NCI-H2196 (cell line): ENCODE data around the gene NSFL1C.

Source experiments
- DNase-seq: peaks from one replicate; lab custom pipeline; 2025; ENCODE audit not compliant: unreplicated experiment; lab: John Stamatoyannopoulos, UW

Gene NSFL1C

DNA sequence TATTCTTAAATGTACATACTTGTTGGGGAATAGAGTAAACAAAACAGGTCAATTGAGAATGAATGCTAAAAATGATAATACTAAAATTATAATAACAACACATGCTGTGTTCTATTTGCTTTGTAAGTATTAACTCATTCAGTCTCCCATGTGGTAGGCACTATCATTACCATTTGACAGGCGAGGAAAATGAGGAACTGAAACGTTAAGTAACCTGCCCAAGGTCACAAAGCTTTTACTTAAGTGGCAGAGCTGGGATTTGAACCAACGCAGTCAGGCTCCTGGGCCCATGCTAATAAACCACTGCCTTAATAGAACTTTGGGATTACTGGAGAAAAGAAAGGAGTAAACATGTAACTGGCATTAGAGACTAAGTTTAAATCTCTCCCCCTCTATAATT is 3.8 kb downstream of the NSFL1C start:
- no peak for DNase-seq

DNA sequence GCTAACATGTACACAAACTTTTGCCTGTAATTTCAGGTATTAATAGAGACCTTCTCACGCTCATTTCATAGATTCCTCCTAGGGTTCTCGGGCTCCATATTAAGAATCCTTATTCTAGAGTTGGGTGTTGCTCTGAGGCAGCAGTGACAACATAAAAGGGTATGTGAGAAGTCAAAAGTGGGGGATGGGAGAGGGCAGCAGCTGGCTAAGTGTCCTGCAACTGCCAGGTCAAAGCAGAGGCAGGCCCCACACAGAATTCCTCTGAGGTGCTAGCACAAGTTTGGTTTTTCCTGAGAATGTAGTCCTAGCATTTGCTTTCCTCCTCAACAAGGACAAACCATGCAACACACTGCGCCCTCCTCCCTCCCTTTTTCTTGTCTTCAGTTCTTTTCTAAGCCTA is 4.6 kb downstream of the NSFL1C start:
- DNase-seq: no peak

GRCh38 chr20:1460275-1460674 is 6.4 kb downstream of the NSFL1C start:
- DNase-seq: no peak

DNA sequence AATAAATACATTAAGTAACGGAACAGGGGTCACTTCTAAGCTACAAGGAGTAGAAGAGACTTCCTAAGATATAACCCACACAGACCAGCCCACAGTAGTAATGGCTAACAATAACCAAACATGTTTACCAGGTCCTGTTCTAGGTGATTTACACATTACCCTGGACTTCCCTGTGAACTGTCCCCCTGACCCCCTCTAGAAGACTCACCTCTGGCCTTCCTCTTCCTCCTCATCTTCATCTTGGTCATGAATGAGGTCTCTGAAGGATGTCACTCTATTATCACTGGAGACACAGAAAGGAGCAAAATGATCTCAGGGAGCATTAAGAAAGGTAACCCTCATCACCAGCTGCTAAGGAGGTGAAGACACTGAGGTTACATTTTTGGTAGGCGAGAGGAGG is 8.7 kb downstream of the NSFL1C start:
- no peak for DNase-seq

DNA sequence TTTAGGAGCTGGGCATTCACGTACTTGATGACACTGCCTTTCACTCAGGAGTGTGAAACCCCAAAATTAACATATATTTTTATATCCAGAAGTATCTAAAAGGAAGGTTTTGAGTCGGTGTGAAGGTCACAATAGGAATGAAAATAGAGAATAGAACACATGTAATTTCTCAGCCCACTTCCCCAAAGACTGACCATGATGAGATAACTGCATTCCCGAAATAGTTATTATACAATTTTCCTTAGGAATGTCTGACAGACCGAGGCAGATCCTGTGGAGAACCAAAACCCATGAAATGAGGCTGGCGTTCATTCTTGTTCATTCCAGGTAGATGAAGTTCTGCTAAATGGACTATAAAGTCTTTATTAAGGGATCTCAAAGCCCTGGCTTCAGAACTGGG is 10.3 kb downstream of the NSFL1C start:
- no peak for DNase-seq

DNA sequence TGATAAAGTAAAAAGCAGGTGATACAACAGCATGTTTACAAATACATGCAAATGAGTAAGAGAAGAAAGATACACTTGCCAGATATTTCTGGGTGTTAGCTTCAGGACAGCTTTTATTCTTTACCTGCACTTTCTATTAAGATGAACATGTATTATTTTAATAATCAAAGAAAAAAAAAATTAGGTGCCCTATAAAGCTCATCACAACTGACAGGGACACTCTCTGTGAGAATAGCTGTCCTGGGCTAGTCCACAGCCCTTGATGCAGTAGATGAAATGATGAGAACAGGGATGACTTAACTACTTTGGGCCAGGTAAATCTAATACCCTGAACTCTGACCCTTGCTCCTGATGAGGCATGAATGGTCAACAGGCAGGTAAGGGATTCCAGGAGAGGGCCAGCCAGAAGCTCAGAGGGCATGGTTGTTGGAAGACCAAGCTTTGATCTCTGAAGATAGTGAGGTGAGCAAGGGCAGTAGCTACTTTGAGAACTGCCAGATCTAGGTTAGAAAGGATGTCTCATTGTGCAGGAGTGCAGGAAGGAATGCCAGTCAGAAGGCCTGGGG is 15.6 kb downstream of the NSFL1C start:
- DNase-seq: peak; percentile 8

DNA sequence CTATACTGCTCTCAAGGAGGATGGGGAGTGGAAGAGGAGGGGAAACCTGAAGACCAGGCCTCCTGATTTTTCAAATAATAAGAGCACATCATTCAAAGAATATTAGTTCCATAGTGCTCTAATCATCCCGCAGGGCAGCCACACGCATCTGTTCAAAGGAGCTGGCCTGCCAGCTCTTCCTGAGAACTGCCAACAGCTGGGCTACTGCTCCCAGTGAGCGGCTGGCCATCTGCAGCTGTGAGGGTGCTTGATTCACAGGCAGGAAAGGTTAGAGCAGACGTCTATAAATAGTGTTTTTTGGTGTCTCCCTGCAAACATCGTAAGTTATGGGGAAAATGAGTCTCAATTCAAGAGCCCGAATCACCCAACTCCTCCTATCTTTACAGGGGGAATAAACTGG is 17.3 kb downstream of the NSFL1C start:
- DNase-seq: no peak

- DNase-seq: no peak
These were observed 18.5 kb downstream of the NSFL1C start for GRCh38 chr20:1448081-1448620.

GRCh38 chr20:1446536-1446935 is 20.1 kb downstream of the NSFL1C start:
- DNase-seq: no peak

GRCh38 chr20:1443085-1443484 is 23.6 kb downstream of the NSFL1C start:
- no peak for DNase-seq

DNA sequence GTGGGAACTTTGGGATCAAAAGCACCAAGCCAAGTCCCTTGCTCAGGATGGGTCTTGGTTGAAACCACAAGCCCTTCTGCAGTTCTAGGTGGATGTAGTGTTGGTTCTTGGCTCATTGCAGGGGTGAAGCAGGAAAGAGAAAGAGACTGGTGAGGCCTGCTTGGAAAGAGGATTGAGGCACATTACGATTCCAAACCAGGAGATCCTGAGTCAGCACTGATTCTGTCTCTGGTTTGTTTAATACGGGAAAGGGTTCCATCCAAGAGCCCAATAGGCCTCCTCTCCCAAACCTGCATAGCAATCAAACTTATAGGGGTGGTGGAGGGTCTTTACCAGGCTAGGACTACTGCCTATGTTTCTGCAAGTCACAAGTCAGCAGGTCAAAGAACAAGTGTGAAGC is 24.3 kb downstream of the NSFL1C start:
- DNase-seq: no peak

DNA sequence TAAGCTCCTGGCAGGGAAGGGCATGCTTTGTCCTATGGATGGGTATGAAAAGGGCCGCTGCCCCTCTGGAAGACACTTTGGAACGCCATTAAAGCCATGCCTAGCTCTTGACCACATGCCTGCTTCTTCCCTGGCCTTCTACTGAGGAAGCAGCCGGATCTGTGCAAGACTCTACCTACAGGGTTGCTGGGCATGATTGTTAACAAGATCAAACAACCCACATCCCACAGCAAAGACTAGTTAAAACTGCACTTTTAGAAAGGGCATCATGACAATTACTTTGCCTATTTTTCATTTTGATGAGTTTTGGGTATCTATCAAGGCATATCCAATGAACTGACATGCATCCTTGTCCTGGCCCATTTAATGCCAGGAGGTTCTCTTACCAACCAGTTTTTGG is 25.5 kb downstream of the NSFL1C start:
- DNase-seq: no peak

- no peak for DNase-seq
These were observed 26.6 kb downstream of the NSFL1C start for GRCh38 chr20:1440024-1440423.

DNA sequence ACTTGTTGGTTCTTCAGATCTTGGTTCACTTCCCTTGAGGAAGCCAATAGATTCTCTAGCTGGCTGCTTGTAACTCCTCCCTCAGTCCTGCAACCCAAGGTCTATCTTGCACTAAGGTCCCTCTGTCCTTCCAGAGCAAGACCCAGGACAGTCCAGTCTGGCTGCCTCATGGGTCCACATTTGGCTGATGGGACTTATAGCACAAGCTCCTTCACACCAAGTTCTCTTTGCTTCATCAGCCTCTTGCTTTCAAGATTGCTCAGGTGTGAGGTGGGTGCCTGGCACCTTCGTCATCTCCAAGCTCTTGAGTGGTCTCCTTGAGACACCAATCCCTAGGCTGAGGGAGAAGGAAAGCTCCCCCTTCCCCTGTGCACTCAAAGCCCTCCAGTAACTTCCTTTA is 28.3 kb downstream of the NSFL1C start:
- no peak for DNase-seq

DNA sequence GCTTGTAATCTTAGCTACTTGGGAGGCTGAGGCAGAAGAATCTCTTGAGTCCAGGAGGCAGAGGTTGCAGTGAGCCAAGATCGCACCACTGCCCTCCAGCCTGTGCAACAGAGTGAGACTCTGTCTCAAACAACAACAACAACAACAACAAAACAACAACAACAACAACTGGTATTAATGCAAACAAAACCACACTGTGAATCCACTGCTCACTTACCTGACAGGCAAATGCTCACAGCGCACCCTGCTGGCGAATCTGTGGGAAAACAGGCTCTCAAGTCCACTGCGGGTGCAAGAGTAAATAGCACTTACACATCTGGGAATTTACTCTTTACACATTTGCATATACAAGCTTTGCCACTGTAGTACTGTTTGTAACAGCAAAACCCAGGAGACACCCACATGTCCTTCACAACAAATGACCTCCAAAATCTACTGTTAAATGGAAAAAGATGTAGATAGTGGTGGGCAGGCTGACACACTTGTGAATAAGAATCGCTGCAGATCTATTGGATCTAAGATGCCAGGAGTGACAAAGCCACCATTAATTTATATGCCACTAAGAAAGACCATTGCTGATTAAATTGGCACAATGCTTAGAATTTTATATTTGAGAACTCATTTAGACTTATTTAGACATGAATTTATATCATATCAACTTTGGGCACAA is 29.3 kb downstream of the NSFL1C start:
- peak; percentile 70 for DNase-seq

GRCh38 chr20:1436263-1436662 is 30.4 kb downstream of the NSFL1C start:
- DNase-seq: no peak

DNA sequence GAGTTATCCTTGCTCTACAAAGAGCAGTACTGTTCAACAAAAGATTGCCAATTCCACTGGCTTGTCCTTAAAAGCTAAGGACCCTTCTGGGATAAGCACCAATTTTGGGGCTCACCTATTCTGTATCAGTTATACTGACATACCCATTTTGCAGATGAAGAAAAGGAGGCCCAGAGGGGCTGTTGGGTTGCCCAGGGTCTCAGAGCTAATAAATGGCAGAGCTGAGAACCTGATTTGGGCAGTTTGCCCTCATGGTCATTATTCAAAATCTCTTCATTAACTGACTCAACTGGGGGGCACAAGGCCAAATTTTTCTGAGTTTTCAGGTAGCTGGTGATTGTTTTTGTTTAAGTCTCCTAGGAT is 31.3 kb downstream of the NSFL1C start:
- DNase-seq: no peak

GRCh38 chr20:1434571-1435336 is 31.9 kb downstream of the NSFL1C start:
- peak; percentile 41 for DNase-seq

DNA sequence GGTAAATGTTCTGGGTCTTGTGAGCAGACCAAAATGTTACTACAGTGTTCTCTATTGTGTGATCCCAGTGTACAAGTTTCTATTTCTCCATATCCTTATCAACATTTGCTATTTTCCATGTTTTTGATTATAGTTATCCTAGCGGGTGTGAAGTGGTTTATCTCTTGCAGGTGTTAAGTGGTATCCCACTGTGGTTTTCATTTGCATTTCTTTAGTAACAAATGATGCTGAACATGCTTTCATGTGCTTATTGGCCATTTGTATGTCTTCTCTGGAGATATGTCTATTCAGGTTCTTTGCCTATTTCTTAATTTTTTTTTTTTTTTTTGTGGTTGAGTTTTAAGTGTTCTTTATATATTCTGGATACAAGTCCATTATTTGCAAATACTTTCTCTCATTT is 35.5 kb downstream of the NSFL1C start:
- DNase-seq: no peak

GRCh38 chr20:1430004-1430451 is 36.6 kb downstream of the NSFL1C start:
- no peak for DNase-seq

DNA sequence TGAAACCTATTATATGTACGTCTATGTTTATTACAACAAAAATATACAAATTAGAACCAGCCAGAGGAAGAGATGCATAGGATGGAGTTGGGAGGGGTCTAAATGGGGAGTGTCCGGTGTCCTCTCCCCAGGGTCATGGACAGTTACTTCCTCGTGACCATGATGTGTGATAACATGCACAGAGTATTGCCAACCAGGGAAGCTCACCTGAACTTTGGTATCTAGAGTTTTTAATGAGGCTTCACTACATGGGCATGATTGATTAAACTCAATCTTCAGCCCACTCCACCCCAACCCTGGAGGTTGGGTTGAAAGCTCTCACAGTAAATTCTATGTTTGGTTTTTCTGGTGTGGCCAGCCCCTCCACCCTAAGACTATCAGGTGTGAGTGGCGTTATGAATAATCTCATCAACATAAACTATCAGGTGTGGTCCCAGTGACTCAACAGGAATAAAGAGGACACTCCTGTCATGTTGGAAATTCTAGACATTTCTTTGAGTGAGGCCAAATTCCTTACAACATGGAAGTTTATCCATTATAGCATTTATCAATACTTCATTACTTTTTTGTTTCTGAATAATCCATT is 37.4 kb downstream of the NSFL1C start:
- DNase-seq: no peak
